Measurements from ENCODE around the gene ZGLP1. TPM values are rescaled to one million over a fixed set of nuclear protein-coding genes. Genes with fewer than 3 reads are reported as not detected.

The ZGLP1 gene
- total RNA-seq, 1 experiment from 2014 or later, result 5.0 TPM

DNA sequence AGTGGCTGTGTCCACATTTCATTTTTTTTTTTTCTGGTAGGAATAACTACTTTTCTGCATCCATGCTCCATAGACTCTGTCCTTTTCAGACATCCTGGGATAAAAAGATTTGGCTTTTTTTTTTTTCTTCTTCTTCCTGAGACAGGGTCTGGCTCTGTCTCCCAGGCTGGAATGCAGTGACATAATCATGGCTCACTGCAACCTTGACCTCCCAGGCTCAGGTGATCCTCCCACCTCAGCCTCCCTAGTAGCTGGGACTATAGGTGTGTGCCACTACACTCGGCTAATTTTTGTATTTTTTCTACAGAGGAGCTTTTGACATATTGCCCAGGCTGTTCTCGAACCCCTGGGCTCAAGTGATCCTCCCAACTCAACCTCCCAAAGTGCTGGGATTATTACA, 33.9 kb upstream of the ZGLP1 start:
- Histone ChIP-seq H3K27ac (ENCODE audit: low read depth, low read length) (no peak overlapping the region), H3K79me2 (ENCODE audit: insufficient read depth, low read length) (no peaks in the 10 kb centered on the region), H3K9me3 (ENCODE audit: control insufficient read depth in 1 of 2, insufficient read depth in 1 of 2, low read depth in 1 of 2, low read length in 2 of 2) (no peaks in the 10 kb centered on the region), H3K4me1 (ENCODE audit: control insufficient read depth in 1 of 2, insufficient read depth in 2 of 2, low read length in 2 of 2) (peaks cover 0 to 14% of the 10 kb centered on the region in 2 experiments; a peak in 2 of 4 replicates), H2AFZ (ENCODE audit: low read depth, low read length, poor library complexity, severe bottlenecking) (no peak overlapping the region), H3K9me2 (ENCODE audit: insufficient read depth) (no peaks in the 10 kb centered on the region), H3K9ac (ENCODE audit: low read length) (no peak overlapping the region), H3K27me3 (ENCODE audit: insufficient read depth, low read length) (no peaks in the 10 kb centered on the region), H3K4me3 (replicated peaks in 1 of 2; ENCODE audit: low read depth in 1 of 2, low read length in 2 of 2) (no peak overlapping the region), H3K4me2 (ENCODE audit: low read length) (no peak overlapping the region), H3K36me3 (ENCODE audit: control insufficient read depth in 1 of 2, insufficient read depth in 2 of 2, low read length in 2 of 2) (no peaks in the 10 kb centered on the region), H4K20me1 (ENCODE audit: insufficient read depth) (no peaks in the 10 kb centered on the region)
- ChIA-PET CTCF (interaction anchor here (1.4 kb wide), 1 partner anchor 85 kb away, joined by 3 read pairs; no protein-coding TSS in a partner anchor), POLR2A (interaction anchor here (3.2 kb wide), 1 partner anchor 9 kb away, joined by 16 read pairs; the partner anchor contains the start of gene RAVER1), RAD21 (ENCODE audit: low non-redundant PET in 1 of 2, low total read pairs in 2 of 2, uncharacterized antibody in 2 of 2, unreplicated experiment in 2 of 2) (no interaction called here)
- intact Hi-C loops (cut with micrococcal nuclease), result no loop called here
- TF ChIP-seq CTCF (IDR thresholded peaks at IDR 0.05 in 2 of 3, conservative IDR thresholded peaks at IDR 0.05 in 1 of 3; ENCODE audit: borderline replicate concordance in 1 of 3, insufficient read depth in 1 of 3, low read depth in 2 of 3, low read length in 2 of 3) (no peak), ZNF274 (IDR thresholded peaks at IDR 0.05; ENCODE audit: low read depth, low read length) (no peak), RAD21 (IDR thresholded peaks at IDR 0.05; ENCODE audit: low read depth) (no peak), FOSL1 (IDR thresholded peaks at IDR 0.05; ENCODE audit: low read depth) (no peak), SIN3A (IDR thresholded peaks at IDR 0.05; ENCODE audit: low read depth) (no peak), ZFX (IDR thresholded peaks at IDR 0.05) (no peak), CBX3 (IDR thresholded peaks at IDR 0.05; ENCODE audit: low read depth) (no peak), JUND (IDR thresholded peaks at IDR 0.05) (no peak), POLR2A (IDR thresholded peaks at IDR 0.05; ENCODE audit: borderline replicate concordance, extremely low read depth, insufficient read depth, insufficient read length) (no peak), TCF7L2 (IDR thresholded peaks at IDR 0.05; ENCODE audit: borderline replicate concordance, extremely low read depth, insufficient read depth, insufficient read length) (no peak), MAX (IDR thresholded peaks at IDR 0.05) (no peak), EZH2 (IDR thresholded peaks at IDR 0.05) (no peak), YY1 (IDR thresholded peaks at IDR 0.05; ENCODE audit: extremely low read depth, insufficient replicate concordance, low read depth, low read length) (no peak), POLR2AphosphoS5 (IDR thresholded peaks at IDR 0.05; ENCODE audit: low read depth, low read length) (no peak)
- no TSS peak for BruUV-seq (replicated peaks)
- DNase-seq (ENCODE audit: low read depth, low spot score) (no peak), ATAC-seq (no peak)

All from HCT116 (cell line).